K562 (cell line): ENCODE measurements around the gene GPR37L1. TPM values are rescaled to one million over a fixed set of nuclear protein-coding genes. Genes with fewer than 3 reads are reported as not detected.

Experiments used
- BCOR ChIP-seq: fragments of 450-650 bp; IDR thresholded peaks from 2 replicates; pipeline ENCODE4 v1.6.1; 2016
- CBFA2T3 ChIP-seq: fragments of 450-650 bp; IDR thresholded peaks from 2 replicates; pipeline ENCODE4 v1.6.1; 2017
- CCNT2 ChIP-seq: IDR thresholded peaks from 2 replicates; pipeline ENCODE4 v1.6.1; 2011; ENCODE audit warnings: borderline replicate concordance, low read depth, mild to moderate bottlenecking, moderate library complexity, mixed read lengths, low read length; ENCODE audit not compliant: insufficient read length; ENCODE audit errors: extremely low read depth
- DDX20 ChIP-seq: fragments of 450-650 bp; IDR thresholded peaks from 2 replicates; pipeline ENCODE4 v1.6.1; 2016; ENCODE audit warnings: missing genetic modification characterization, low read depth, mild to moderate bottlenecking, missing compliant biosample characterization, moderate library complexity
- ELF4 ChIP-seq: fragments of 450-650 bp; formaldehyde crosslinking; IDR thresholded peaks from 2 replicates; pipeline ENCODE4 v1.4.0; 2022; ENCODE audit warnings: missing genetic modification characterization
- ERF ChIP-seq: fragments of 450-650 bp; formaldehyde crosslinking; IDR thresholded peaks from 2 replicates; pipeline ENCODE4 v1.4.0; 2020; ENCODE audit warnings: mild to moderate bottlenecking, mixed read lengths
- GATAD2B ChIP-seq: fragments of 450-650 bp; IDR thresholded peaks from 2 replicates; pipeline ENCODE4 v1.6.1; 2017; ENCODE audit warnings: mild to moderate bottlenecking, borderline replicate concordance
- HDAC2 ChIP-seq: fragments of 450-650 bp; IDR thresholded peaks from 2 replicates; pipeline ENCODE4 v1.6.1; 2016; ENCODE audit warnings: mild to moderate bottlenecking
- HDAC3 ChIP-seq: fragments of 450-650 bp; IDR thresholded peaks from 2 replicates; pipeline ENCODE4 v1.6.1; 2018; ENCODE audit warnings: borderline replicate concordance, mild to moderate bottlenecking, moderate library complexity; ENCODE audit not compliant: partially characterized antibody
- MAZ ChIP-seq, 2 experiments: fragments of 450-650 bp in 1 of 2; sonication (generic) in 1 of 2; formaldehyde crosslinking; IDR thresholded peaks in 1 of 2; conservative IDR thresholded peaks in 1 of 2; 2 replicates each; pipeline versions ENCODE4 v1.4.0 to v1.5.0; 2020; ENCODE audit warnings: mild to moderate bottlenecking in 1 of 2, missing genetic modification reagents in 1 of 2
- MTA1 ChIP-seq: fragments of 450-650 bp; IDR thresholded peaks from 2 replicates; pipeline ENCODE4 v1.6.1; 2017; ENCODE audit warnings: borderline replicate concordance
- MTA3 ChIP-seq: fragments of 450-650 bp; formaldehyde crosslinking; IDR thresholded peaks from 2 replicates; pipeline ENCODE4 v1.6.1; 2017; ENCODE audit warnings: mild to moderate bottlenecking, borderline replicate concordance
- MYNN ChIP-seq, 2 experiments: sonication (generic); formaldehyde crosslinking in 1 of 2; IDR thresholded peaks; 2 replicates each; pipeline versions ENCODE4 v1.5.0 to v1.6.1; 2016 to 2020; ENCODE audit warnings: antibody characterized with exemption in 1 of 2, missing genetic modification reagents in 1 of 2
- NCOA1 ChIP-seq: fragments of 450-650 bp; IDR thresholded peaks from 2 replicates; pipeline ENCODE4 v1.6.1; 2016; ENCODE audit warnings: low read depth
- PML ChIP-seq: IDR thresholded peaks from 2 replicates; pipeline ENCODE4 v1.6.1; 2012; ENCODE audit warnings: low read length, inconsistent platforms
- POLR2AphosphoS5 ChIP-seq: IDR thresholded peaks from 2 replicates; pipeline ENCODE4 v1.6.1; 2011; ENCODE audit warnings: mild to moderate bottlenecking, low read depth, low read length, moderate library complexity; ENCODE audit not compliant: control insufficient read depth, insufficient read depth
- TEAD4 ChIP-seq, 2 experiments: sonication (generic) in 1 of 2; formaldehyde crosslinking in 1 of 2; IDR thresholded peaks; 2 replicates each; pipeline versions ENCODE4 v1.6.1 to v1.8.0; 2012 to 2022; ENCODE audit warnings: borderline replicate concordance in 1 of 2, inconsistent platforms in 1 of 2, low read length in 1 of 2, mild to moderate bottlenecking in 1 of 2, missing genetic modification reagents in 1 of 2
- TRIM24 ChIP-seq, 2 experiments: fragments of 450-650 bp; IDR thresholded peaks; 2 replicates each; pipeline ENCODE4 v1.6.1; 2016
- ZNF133 ChIP-seq: fragments of 250-450 bp; sonication (Bioruptor Pico); IDR thresholded peaks from 2 replicates; pipeline ENCODE4 v1.4.0; 2020; ENCODE audit warnings: mild to moderate bottlenecking
- ZNF311 ChIP-seq: fragments of 250-450 bp; sonication (Bioruptor Pico); IDR thresholded peaks from 2 replicates; pipeline ENCODE4 v1.4.0; 2020; ENCODE audit warnings: mild to moderate bottlenecking, moderate library complexity
- ZNF79 ChIP-seq: fragments of 250-450 bp; sonication (Bioruptor Pico); IDR thresholded peaks from 2 replicates; pipeline ENCODE4 v1.4.0; 2020; ENCODE audit warnings: low read depth, mild to moderate bottlenecking, moderate library complexity
- polyA plus RNA-seq, 8 experiments: library from polyadenylated mRNA; depleted of rRNA in 4 of 8; stranded (reverse) in 5 of 8; unstranded in 3 of 8; fragments of >200 nt; fragmentation: Nextera tagmentation in 2 of 8; fragmentation: Illumina TruSeq in 1 of 8; extraction: Ambion mirVana in 2 of 8; extraction: Trizol in 1 of 8; gene quantifications; 2 replicates each; pipeline versions ENCODE4 v1.2.1 to v1.2.3, GENCODE V29; 2011 to 2014; ENCODE audit warnings: inconsistent platforms in 1 of 8, missing spikeins in 1 of 8
- total RNA-seq, 7 experiments: library from RNA; depleted of rRNA in 6 of 7; stranded (reverse); fragments of >200 nt in 6 of 7; fragmentation: Illumina TruSeq in 2 of 7; extraction: Trizol in 2 of 7; gene quantifications; 2 replicates each; pipeline versions ENCODE4 v1.2.1 to v1.2.3, GENCODE V29; 2011 to 2021; ENCODE audit warnings: low replicate concordance in 1 of 7
- TF ChIP-seq, protein P1 (sequence below), 2 experiments: fragments of 450-650 bp; IDR thresholded peaks; 2 replicates each; pipeline ENCODE4 v1.6.1; 2016; ENCODE audit warnings: mild to moderate bottlenecking in 2 of 2, borderline replicate concordance in 1 of 2, low read depth in 1 of 2, moderate library complexity in 1 of 2

Gene GPR37L1
- total and polyA plus RNA-seq, 9 of the 15 experiments (the other 6 are each of a cell fraction or from before 2014, with no cell fraction given): not detected

DNA sequence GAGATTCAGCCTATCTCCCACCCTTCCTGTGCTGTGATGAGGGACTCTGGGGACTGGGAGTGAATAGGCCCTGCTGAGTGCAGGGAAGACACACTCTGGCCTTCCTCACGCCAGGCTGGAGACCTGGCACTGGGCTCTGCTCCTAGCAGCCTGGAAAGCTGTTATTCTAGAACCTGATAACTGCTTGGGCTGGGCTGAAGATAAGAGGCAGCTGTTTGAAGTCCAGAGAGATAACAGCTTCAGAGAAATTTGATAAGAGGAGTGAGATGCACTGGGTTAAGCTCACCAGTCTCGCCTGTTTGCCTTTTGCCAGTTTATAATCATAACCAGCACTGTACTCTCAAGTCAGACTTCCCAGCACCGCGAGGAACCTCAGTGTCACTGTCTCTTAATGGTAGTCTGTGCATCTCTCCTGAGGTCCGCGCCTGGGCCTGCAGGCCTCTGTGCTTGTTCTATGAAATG is 46.6 kb upstream of the GPR37L1 start (continued):
- TF ChIP-seq GATAD2B (no peak; the same call in 1 of the 2 replicates), ZNF79 (CRISPR knock-in tag) (peak; percentile 73), TRIM24 (IDR thresholded peaks at IDR 0.05) (peak; percentile 91 to 95), MTA1 (peak; percentile 92), ERF (CRISPR knock-in tag) (peak; percentile 79; the same call in 1 of the 2 replicates), PML (peak; percentile 97), POLR2AphosphoS5 (peak; percentile 92), CCNT2 (peak; percentile 99), DDX20 (peak; percentile 59; the same call in 1 of the 2 replicates), CBFA2T3 (peak; percentile 98), TEAD4 (IDR thresholded peaks at IDR 0.05; ENCODE audit: low read length) (peak; percentile 99), TEAD4 (CRISPR knock-in tag; IDR thresholded peaks at IDR 0.05; ENCODE audit: borderline replicate concordance) (no peak), MYNN (IDR thresholded peaks at IDR 0.05) (peak; percentile 92), MYNN (CRISPR knock-in tag; IDR thresholded peaks at IDR 0.05) (no peak), MTA3 (peak; percentile 78), ELF4 (CRISPR knock-in tag) (0 out of 2 replicates have a peak, but pooled peaks have one; percentile 71), HDAC3 (peak; percentile 80), MAZ (CRISPR knock-in tag; conservative IDR thresholded peaks at IDR 0.05 in 1 of 2, IDR thresholded peaks at IDR 0.05 in 1 of 2) (peak; percentile 25 to 70; a peak in 2 of 4 replicates), NCOA1 (peak; percentile 87), ZNF311 (CRISPR knock-in tag) (no peak), HDAC2 (peak; percentile 89), BCOR (peak; percentile 59; the same call in 1 of the 2 replicates), ZNF133 (CRISPR knock-in tag) (no peak; the same call in 1 of the 2 replicates)
- TF ChIP-seq, protein P1, sequence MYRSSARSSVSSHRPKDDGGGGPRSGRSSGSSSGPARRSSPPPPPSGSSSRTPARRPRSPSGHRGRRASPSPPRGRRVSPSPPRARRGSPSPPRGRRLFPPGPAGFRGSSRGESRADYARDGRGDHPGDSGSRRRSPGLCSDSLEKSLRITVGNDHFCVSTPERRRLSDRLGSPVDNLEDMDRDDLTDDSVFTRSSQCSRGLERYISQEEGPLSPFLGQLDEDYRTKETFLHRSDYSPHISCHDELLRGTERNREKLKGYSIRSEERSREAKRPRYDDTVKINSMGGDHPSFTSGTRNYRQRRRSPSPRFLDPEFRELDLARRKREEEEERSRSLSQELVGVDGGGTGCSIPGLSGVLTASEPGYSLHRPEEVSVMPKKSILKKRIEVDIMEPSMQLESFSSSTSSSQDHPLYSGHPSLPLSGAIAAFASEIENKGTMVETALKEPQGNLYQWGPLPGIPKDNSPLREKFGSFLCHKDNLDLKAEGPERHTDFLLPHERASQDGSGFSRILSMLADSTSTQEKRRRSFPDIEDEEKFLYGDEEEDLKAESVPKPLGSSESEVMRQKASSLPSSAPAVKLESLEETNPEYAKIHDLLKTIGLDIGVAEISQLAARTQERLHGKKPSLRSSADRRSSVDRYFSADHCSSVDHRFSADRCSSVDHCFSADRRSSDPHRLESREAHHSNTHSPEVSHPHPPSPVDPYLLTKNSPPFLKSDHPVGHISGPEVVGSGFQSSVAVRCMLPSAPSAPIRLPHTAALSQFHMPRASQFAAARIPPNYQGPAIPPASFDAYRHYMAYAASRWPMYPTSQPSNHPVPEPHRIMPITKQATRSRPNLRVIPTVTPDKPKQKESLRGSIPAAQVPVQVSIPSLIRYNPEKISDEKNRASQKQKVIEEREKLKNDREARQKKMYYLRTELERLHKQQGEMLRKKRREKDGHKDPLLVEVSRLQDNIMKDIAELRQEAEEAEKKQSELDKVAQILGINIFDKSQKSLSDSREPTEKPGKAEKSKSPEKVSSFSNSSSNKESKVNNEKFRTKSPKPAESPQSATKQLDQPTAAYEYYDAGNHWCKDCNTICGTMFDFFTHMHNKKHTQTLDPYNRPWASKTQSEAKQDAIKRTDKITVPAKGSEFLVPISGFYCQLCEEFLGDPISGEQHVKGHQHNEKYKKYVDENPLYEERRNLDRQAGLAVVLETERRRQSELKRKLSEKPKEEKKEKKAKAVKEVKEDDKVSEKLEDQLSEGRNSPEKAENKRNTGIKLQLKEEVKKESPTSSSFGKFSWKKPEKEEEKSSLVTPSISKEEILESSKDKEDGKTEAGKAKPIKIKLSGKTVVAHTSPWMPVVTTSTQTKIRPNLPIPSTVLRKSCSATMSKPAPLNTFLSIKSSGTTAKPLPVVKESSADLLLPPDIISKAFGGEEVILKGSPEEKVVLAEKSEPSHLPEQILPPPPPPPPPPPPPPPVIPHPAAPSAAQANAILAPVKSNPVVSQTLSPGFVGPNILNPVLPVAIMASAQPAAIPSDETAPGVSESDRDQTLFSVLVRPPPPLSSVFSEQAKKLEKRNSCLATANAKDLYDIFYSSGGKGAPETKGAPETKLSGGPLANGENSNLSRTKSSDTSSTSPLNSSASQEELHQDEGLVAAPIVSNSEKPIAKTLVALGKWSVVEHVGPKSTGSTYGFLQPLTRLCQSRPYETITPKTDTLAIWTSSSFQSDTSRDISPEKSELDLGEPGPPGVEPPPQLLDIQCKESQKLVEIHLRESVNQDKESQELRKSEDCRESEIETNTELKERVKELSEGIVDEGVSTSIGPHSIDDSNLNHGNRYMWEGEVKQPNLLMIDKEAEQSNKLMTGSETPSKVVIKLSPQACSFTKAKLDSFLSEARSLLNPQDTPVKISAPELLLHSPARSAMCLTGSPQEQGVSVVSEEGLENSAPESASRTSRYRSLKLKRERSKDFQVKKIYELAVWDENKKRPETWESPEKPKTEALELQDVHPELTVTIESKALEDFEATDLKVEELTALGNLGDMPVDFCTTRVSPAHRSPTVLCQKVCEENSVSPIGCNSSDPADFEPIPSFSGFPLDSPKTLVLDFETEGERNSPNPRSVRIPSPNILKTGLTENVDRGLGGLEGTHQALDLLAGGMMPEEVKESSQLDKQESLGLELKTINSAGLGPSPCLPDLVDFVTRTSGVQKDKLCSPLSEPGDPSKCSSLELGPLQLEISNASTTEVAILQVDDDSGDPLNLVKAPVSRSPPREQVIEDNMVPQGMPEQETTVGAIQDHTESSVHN (IDR thresholded peaks at IDR 0.05; ENCODE audit: borderline replicate concordance in 1 of 2, low read depth in 1 of 2): peak in 1 of 2 experiments; percentile 46; a peak in 1 of 4 replicates
